GM12801 (cell line): ENCODE data around the gene IVL.

Experiments used
- TF ChIP-seq, protein P1 (sequence below): IDR thresholded peaks from one replicate; pipeline ENCODE4 v1.5.1; 2011; ENCODE audit warnings: control low read depth; ENCODE audit not compliant: insufficient read length; ENCODE audit errors: extremely low read depth

The IVL gene

DNA sequence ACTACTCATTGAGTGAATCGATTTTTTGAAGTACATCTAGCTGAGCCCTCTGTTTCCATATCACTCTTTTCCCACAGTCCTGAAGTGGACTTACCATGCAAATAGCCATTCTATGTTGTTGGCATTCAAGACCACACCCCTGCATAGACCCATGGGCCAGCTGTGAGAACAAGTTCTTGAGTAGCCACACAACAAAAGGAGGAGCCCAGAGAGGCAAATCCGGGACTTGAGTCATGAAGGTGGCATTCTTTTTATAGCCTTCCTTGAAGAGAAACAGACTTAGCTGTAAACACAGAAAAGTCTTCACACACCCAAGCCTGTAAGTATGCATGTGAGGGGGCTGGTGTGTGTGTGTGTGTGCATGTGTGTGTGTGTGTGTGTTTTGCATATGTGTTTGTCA, 24.9 kb downstream of the IVL start:
- TF ChIP-seq, protein P1, sequence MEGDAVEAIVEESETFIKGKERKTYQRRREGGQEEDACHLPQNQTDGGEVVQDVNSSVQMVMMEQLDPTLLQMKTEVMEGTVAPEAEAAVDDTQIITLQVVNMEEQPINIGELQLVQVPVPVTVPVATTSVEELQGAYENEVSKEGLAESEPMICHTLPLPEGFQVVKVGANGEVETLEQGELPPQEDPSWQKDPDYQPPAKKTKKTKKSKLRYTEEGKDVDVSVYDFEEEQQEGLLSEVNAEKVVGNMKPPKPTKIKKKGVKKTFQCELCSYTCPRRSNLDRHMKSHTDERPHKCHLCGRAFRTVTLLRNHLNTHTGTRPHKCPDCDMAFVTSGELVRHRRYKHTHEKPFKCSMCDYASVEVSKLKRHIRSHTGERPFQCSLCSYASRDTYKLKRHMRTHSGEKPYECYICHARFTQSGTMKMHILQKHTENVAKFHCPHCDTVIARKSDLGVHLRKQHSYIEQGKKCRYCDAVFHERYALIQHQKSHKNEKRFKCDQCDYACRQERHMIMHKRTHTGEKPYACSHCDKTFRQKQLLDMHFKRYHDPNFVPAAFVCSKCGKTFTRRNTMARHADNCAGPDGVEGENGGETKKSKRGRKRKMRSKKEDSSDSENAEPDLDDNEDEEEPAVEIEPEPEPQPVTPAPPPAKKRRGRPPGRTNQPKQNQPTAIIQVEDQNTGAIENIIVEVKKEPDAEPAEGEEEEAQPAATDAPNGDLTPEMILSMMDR: no peak

DNA sequence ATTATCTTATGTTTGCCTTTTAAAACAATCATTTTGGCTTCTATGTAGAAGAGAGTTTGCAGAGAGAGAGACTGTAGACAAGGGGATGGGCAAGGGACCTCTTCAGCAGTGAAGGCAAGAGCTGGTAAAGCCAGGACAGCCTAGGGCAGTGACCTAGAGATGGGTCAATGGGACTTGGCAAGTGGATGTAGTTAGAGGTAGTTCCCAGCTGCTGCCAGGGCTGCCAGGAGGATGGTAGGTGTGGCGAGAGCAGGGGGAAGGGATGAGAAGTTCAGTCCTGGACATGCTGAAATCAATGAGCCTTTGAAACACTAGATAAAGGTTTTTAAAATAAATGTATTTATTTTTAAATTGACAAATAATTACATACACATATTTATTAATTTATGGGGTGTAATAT, 32.3 kb downstream of the IVL start:
- TF ChIP-seq, protein P1: no peak

GRCh38 chr1:152941037-152941711, 32.8 kb downstream of the IVL start:
- TF ChIP-seq, protein P1: no peak

GRCh38 chr1:152942161-152942560, 33.8 kb downstream of the IVL start:
- TF ChIP-seq, protein P1: no peak

- TF ChIP-seq, protein P1: no peak
Measured at GRCh38 chr1:152946248-152946647, 37.9 kb downstream of the IVL start.

DNA sequence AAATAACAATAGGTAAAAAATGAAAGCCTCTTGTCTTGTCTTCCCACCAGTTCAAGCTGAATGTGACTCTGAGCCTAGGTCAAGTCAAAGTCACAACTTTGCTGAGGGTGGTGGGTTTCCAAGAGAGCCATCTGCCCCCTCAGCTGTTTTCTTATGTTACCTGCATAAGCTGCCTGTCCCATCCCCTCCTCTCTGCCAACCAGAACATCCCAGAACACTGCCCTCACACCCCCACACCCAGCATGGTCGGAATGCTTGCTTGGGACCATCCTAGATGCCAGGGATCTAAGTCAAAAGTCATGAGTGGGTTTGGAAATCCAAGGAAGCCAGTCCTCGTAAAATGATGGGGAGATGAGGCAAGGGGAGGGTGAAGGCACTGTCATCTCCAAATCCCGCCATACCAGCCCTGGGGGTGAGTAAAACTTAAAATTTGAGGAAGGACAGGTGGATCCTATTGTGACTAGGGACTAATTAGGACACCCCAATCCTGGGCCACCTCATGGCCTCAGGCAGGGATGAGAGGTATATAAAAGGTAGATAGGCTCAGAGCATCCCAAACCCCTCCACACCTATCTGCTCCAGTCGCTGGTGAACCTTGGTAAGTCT, 38.4 kb downstream of the IVL start, which contains the start of gene SPRR5:
Gene SPRR5, plus strand, starts transcription at position 556 of the 606 bp plus-strand sequence. CDS start 1,349 bp downstream, outside the sequence.
- TF ChIP-seq, protein P1: no peak

- TF ChIP-seq, protein P1: no peak
Measured at GRCh38 chr1:152951711-152952110, 43.4 kb downstream of the IVL start.
